Measurements from ENCODE around the gene ENPP3.

Gene ENPP3

GRCh38 chr6:131721161-131721560 is 84.1 kb downstream of the ENPP3 start:
- no peak overlapping the region for H4K8ac ChIP-seq (ENCODE audit: low read depth, low read length)
- no peak overlapping the region for H2AK5ac ChIP-seq (ENCODE audit: low read depth, low read length)
- no peak overlapping the region for H3K4ac ChIP-seq (ENCODE audit: low read length)
- H3K9ac ChIP-seq (ENCODE audit: low read depth, low read length, poor library complexity) = no peak overlapping the region
- no peak overlapping the region for H4K91ac ChIP-seq (ENCODE audit: low read depth, low read length, poor library complexity)
- no peak overlapping the region for H3K18ac ChIP-seq (ENCODE audit: low read length)
- H3K4me3 ChIP-seq (ENCODE audit: low read length in 2 of 2) = no peak overlapping the region
- H3K9me3 ChIP-seq (replicated peaks in 1 of 2; ENCODE audit: control insufficient read depth in 2 of 2, insufficient read depth in 1 of 2, low read depth in 1 of 2, low read length in 2 of 2) = no peaks in the 10 kb centered on the region
- no peak overlapping the region for H2BK12ac ChIP-seq (ENCODE audit: low read length)
- H2BK120ac ChIP-seq (ENCODE audit: low read depth, low read length) = no peak overlapping the region
- no peak overlapping the region for H3K4me2 ChIP-seq (ENCODE audit: insufficient read depth, low read length, poor library complexity, severe bottlenecking)
- no peaks in the 10 kb centered on the region for H3K36me3 ChIP-seq (replicated peaks in 1 of 2; ENCODE audit: control insufficient read depth in 2 of 2, insufficient read depth in 2 of 2, low read length in 2 of 2)
- H3K23ac ChIP-seq (ENCODE audit: low read depth, low read length, poor library complexity) = no peak overlapping the region
- H3K14ac ChIP-seq (ENCODE audit: low read length) = no peak overlapping the region
- no peak overlapping the region for H2BK15ac ChIP-seq (ENCODE audit: low read length)
- H2AFZ ChIP-seq (ENCODE audit: low read length) = no peak overlapping the region
- H3K79me1 ChIP-seq (ENCODE audit: low read depth, low read length) = no peaks in the 10 kb centered on the region
- WGBS, 2 donors (ENCODE audit: extremely low coverage in 2 of 2, insufficient read length in 2 of 2, insufficient replicate concordance in 1 of 2) = no CpG with 5 or more reads among the region's 2 CpGs
- no peaks in the 10 kb centered on the region for H3K27me3 ChIP-seq (ENCODE audit: control insufficient read depth in 3 of 3, insufficient read depth in 3 of 3, low read depth in 1 of 3, low read length in 3 of 3)
- no peak overlapping the region for H2BK5ac ChIP-seq (ENCODE audit: low read length)
- H3K27ac ChIP-seq (replicated peaks; ENCODE audit: low read length) = no peak overlapping the region
- DNase-seq (ENCODE audit: low spot score) = no peak
- no peaks in the 10 kb centered on the region for H3K4me1 ChIP-seq (ENCODE audit: control insufficient read depth in 2 of 2, insufficient read depth in 1 of 2, low read depth in 1 of 2, low read length in 2 of 2)

DNA sequence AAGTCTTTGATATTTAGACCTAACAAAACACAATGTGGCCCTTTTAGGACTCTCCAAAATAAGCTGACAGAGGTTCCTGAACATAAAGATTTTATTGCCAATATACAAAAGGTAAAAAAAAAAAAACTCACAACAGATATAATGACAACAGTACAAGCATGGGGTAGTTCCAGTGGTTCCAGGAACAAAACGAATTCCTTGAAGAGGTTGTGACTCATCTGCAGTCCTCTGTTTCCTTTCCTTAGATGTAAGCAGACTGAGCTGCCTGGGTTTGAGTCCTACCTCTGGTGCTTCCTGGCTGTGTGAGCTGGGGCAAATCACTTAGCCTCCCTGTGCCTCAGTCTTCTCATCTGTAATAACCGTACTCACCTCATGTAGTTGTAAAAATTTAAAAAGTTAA is 87.0 kb downstream of the ENPP3 start:
- Histone ChIP-seq H4K91ac (ENCODE audit: low read depth, low read length, poor library complexity) (no peak overlapping the region), H2BK5ac (ENCODE audit: low read length) (no peak overlapping the region), H4K8ac (ENCODE audit: low read depth, low read length) (no peak overlapping the region), H3K27me3 (ENCODE audit: control insufficient read depth in 3 of 3, insufficient read depth in 3 of 3, low read depth in 1 of 3, low read length in 3 of 3) (no peaks in the 10 kb centered on the region), H3K14ac (ENCODE audit: low read length) (no peak overlapping the region), H2BK12ac (ENCODE audit: low read length) (no peak overlapping the region), H2BK15ac (ENCODE audit: low read length) (no peak overlapping the region), H3K23ac (ENCODE audit: low read depth, low read length, poor library complexity) (no peak overlapping the region), H3K9ac (ENCODE audit: low read depth, low read length, poor library complexity) (no peak overlapping the region), H2AK5ac (ENCODE audit: low read depth, low read length) (no peak overlapping the region), H3K36me3 (replicated peaks in 1 of 2; ENCODE audit: control insufficient read depth in 2 of 2, insufficient read depth in 2 of 2, low read length in 2 of 2) (no peaks in the 10 kb centered on the region), H3K4ac (ENCODE audit: low read length) (no peak overlapping the region), H3K9me3 (replicated peaks in 1 of 2; ENCODE audit: control insufficient read depth in 2 of 2, insufficient read depth in 1 of 2, low read depth in 1 of 2, low read length in 2 of 2) (no peaks in the 10 kb centered on the region), H2AFZ (ENCODE audit: low read length) (no peak overlapping the region), H3K27ac (replicated peaks; ENCODE audit: low read length) (no peak overlapping the region), H3K4me1 (ENCODE audit: control insufficient read depth in 2 of 2, insufficient read depth in 1 of 2, low read depth in 1 of 2, low read length in 2 of 2) (peaks cover 0 to 2% of the 10 kb centered on the region in 2 donors), H2BK120ac (ENCODE audit: low read depth, low read length) (no peak overlapping the region), H3K79me1 (ENCODE audit: low read depth, low read length) (no peaks in the 10 kb centered on the region), H3K4me3 (ENCODE audit: low read length in 2 of 2) (no peak overlapping the region), H3K18ac (ENCODE audit: low read length) (no peak overlapping the region), H3K4me2 (ENCODE audit: insufficient read depth, low read length, poor library complexity, severe bottlenecking) (no peak overlapping the region)
- no CpG with 5 or more reads among the region's 2 CpGs for WGBS, 2 donors (ENCODE audit: extremely low coverage in 2 of 2, insufficient read length in 2 of 2, insufficient replicate concordance in 1 of 2)
- DNase-seq (ENCODE audit: low spot score) = no peak

- Histone ChIP-seq H3K4me2 (ENCODE audit: insufficient read depth, low read length, poor library complexity, severe bottlenecking) (no peak overlapping the region), H2BK5ac (ENCODE audit: low read length) (no peak overlapping the region), H3K23ac (ENCODE audit: low read depth, low read length, poor library complexity) (no peak overlapping the region), H2BK120ac (ENCODE audit: low read depth, low read length) (no peak overlapping the region), H3K79me1 (ENCODE audit: low read depth, low read length) (no peaks in the 10 kb centered on the region), H3K9me3 (replicated peaks in 1 of 2; ENCODE audit: control insufficient read depth in 2 of 2, insufficient read depth in 1 of 2, low read depth in 1 of 2, low read length in 2 of 2) (no peaks in the 10 kb centered on the region), H3K4me1 (ENCODE audit: control insufficient read depth in 2 of 2, insufficient read depth in 1 of 2, low read depth in 1 of 2, low read length in 2 of 2) (peaks cover 0 to 2% of the 10 kb centered on the region in 2 donors), H3K4me3 (ENCODE audit: low read length in 2 of 2) (no peak overlapping the region), H3K4ac (ENCODE audit: low read length) (no peak overlapping the region), H2AK5ac (ENCODE audit: low read depth, low read length) (no peak overlapping the region), H3K14ac (ENCODE audit: low read length) (no peak overlapping the region), H4K91ac (ENCODE audit: low read depth, low read length, poor library complexity) (no peak overlapping the region), H3K9ac (ENCODE audit: low read depth, low read length, poor library complexity) (no peak overlapping the region), H3K18ac (ENCODE audit: low read length) (no peak overlapping the region), H3K27me3 (ENCODE audit: control insufficient read depth in 3 of 3, insufficient read depth in 3 of 3, low read depth in 1 of 3, low read length in 3 of 3) (no peaks in the 10 kb centered on the region), H2AFZ (ENCODE audit: low read length) (no peak overlapping the region), H3K27ac (replicated peaks; ENCODE audit: low read length) (no peak overlapping the region), H3K36me3 (replicated peaks in 1 of 2; ENCODE audit: control insufficient read depth in 2 of 2, insufficient read depth in 2 of 2, low read length in 2 of 2) (no peaks in the 10 kb centered on the region), H4K8ac (ENCODE audit: low read depth, low read length) (no peak overlapping the region), H2BK12ac (ENCODE audit: low read length) (no peak overlapping the region), H2BK15ac (ENCODE audit: low read length) (no peak overlapping the region)
- no peak for DNase-seq (ENCODE audit: low spot score)
- no CpG with 5 or more reads among the region's 5 CpGs for WGBS, 2 donors (ENCODE audit: extremely low coverage in 2 of 2, insufficient read length in 2 of 2, insufficient replicate concordance in 1 of 2)
Measured at GRCh38 chr6:131727467-131727866, 90.4 kb downstream of the ENPP3 start.

DNA sequence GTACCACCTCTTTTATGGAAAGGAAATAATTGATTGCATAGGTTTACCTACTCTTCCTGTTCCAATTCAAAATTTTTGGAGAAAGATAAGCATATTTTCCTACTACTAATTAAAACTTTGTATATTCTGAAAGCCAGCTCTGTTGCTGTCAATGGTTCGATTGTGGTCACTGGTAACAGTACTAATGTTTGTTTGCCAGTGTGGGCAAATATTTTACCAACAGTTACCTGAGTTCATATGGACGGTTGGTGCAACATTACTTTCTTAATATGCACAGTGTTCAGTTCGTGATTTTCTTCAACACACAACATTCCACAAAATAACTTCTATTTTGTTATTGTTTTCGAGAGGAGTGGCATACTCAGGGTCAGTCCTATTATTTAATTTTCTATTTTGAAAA is 90.8 kb downstream of the ENPP3 start:
- H3K79me1 ChIP-seq (ENCODE audit: low read depth, low read length) = no peaks in the 10 kb centered on the region
- H3K4me2 ChIP-seq (ENCODE audit: insufficient read depth, low read length, poor library complexity, severe bottlenecking) = no peak overlapping the region
- no peak overlapping the region for H3K18ac ChIP-seq (ENCODE audit: low read length)
- H3K14ac ChIP-seq (ENCODE audit: low read length) = no peak overlapping the region
- H3K4me3 ChIP-seq (ENCODE audit: low read length in 2 of 2) = no peak overlapping the region
- no peak overlapping the region for H3K4ac ChIP-seq (ENCODE audit: low read length)
- no peak overlapping the region for H2AK5ac ChIP-seq (ENCODE audit: low read depth, low read length)
- WGBS, 2 donors (ENCODE audit: extremely low coverage in 2 of 2, insufficient read length in 2 of 2, insufficient replicate concordance in 1 of 2) = no CpG with 5 or more reads among the region's 4 CpGs
- no peaks in the 10 kb centered on the region for H3K36me3 ChIP-seq (replicated peaks in 1 of 2; ENCODE audit: control insufficient read depth in 2 of 2, insufficient read depth in 2 of 2, low read length in 2 of 2)
- no peak overlapping the region for H2BK12ac ChIP-seq (ENCODE audit: low read length)
- DNase-seq (ENCODE audit: low spot score) = no peak
- no peaks in the 10 kb centered on the region for H3K27me3 ChIP-seq (ENCODE audit: control insufficient read depth in 3 of 3, insufficient read depth in 3 of 3, low read depth in 1 of 3, low read length in 3 of 3)
- H2BK15ac ChIP-seq (ENCODE audit: low read length) = no peak overlapping the region
- no peak overlapping the region for H2BK5ac ChIP-seq (ENCODE audit: low read length)
- H4K91ac ChIP-seq (ENCODE audit: low read depth, low read length, poor library complexity) = no peak overlapping the region
- no peak overlapping the region for H3K9ac ChIP-seq (ENCODE audit: low read depth, low read length, poor library complexity)
- H3K27ac ChIP-seq (replicated peaks; ENCODE audit: low read length) = no peak overlapping the region
- no peak overlapping the region for H2AFZ ChIP-seq (ENCODE audit: low read length)
- H3K9me3 ChIP-seq (replicated peaks in 1 of 2; ENCODE audit: control insufficient read depth in 2 of 2, insufficient read depth in 1 of 2, low read depth in 1 of 2, low read length in 2 of 2) = no peaks in the 10 kb centered on the region
- no peak overlapping the region for H3K23ac ChIP-seq (ENCODE audit: low read depth, low read length, poor library complexity)
- H3K4me1 ChIP-seq (ENCODE audit: control insufficient read depth in 2 of 2, insufficient read depth in 1 of 2, low read depth in 1 of 2, low read length in 2 of 2) = peaks cover 0 to 2% of the 10 kb centered on the region in 2 donors
- no peak overlapping the region for H2BK120ac ChIP-seq (ENCODE audit: low read depth, low read length)
- no peak overlapping the region for H4K8ac ChIP-seq (ENCODE audit: low read depth, low read length)

All from neuronal stem cell (in vitro differentiated cells).